ENCODE results near the gene SPATA21.
"Not testable (repeated sequence)": the region's sequence is repeated elsewhere in the genome, so short reads cannot be mapped to it uniquely, and the experiment has no call there.

Gene SPATA21

GRCh38 chr1:16376971-16377370, 60.3 kb downstream of the SPATA21 start:
- no peak for DNase-seq

GRCh38 chr1:16375521-16376340, 61.5 kb downstream of the SPATA21 start:
- DNase-seq, result no peak

DNA sequence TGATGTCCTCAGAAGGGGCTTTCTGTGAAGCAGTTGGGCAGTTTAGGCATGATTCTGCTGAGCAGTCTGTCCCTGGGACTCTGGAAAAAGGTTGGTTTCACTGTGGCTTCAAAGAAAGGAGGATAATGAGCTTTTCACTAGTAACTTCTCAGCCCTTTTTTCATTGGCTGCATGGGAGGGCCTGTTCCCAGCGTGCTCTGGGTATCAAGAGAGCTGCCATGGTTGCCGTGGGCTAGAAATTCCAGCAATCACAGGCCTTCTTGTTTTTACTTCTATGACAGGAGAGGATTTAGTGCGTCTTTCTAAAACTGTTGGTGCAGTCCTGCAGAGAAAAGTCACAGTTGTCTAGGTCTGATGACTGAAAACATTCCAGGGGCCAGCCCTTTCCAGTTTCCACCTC, 63.0 kb downstream of the SPATA21 start:
- DNase-seq, result no peak

- DNase-seq, result no peak
These were observed 64.5 kb downstream of the SPATA21 start for GRCh38 chr1:16372535-16373285.

GRCh38 chr1:16371725-16372124, 65.5 kb downstream of the SPATA21 start:
- DNase-seq, result no peak

GRCh38 chr1:16369821-16370220, 67.4 kb downstream of the SPATA21 start:
- DNase-seq, result no peak

GRCh38 chr1:16367968-16368890, 69.0 kb downstream of the SPATA21 start:
- DNase-seq, result no peak

DNA sequence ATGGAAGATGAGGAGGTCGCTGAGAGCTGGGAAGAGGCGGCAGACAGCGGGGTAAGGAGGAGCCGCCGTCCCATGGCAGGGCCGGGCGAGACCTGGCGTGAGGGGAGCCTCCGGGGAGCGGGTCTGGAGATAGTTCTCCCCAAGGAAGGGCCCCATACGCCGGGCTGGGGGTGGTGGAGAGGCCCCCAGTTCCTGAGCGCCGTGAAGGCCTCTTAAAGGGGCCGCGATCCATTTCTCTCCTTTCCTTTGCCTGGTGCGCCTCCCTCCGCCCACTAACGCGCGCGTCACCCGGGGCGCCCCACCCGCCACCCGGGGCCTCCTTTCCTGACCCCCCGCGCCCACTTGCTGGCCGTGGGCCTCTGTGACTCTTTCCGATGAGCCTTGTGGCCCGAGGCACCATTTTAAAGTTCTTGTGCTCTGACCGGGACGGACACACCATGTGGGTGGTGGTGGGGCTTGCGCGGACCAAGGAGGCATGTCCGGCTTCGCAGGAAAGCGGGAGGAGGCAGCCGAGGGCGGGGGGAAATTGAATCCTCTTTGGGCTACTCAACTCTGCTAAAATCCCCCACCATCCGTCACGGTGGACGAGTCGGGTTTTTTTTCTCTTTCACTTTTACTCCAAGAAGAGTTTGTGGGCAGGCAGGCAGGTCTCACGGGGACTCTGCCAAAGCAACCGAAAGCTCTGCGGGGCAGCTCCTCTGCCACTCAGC, 69.8 kb downstream of the SPATA21 start:
- DNase-seq, result peak; percentile 66 to 73 (median 70)

- peak; percentile 80 to 94 (median 88) for DNase-seq
These were observed 70.4 kb downstream of the SPATA21 start, which contains the start of gene SZRD1 for GRCh38 chr1:16366722-16367257. Gene SZRD1 (plus strand): TSS chr1:16367242. CDS start chr1:16367258, 16 bp downstream.

DNA sequence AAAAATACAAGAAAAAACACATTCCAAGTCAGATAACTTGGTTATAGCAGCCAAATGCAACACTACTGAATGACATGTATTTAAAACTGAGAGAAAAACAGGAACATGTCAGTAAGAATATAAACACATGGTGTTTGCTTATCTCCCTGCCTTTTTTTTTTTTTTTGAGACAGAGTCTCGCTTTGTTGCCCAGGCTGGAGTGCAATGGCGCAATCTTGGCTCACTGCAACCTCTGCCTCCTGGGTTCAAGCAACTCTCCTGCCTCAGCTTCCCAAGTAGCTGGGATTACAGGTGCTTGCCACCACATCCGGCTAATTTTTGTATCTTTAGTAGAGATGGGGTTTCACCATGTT, 72.1 kb downstream of the SPATA21 start:
- not testable (repeated sequence) for DNase-seq

GRCh38 chr1:16356867-16357266, 80.4 kb downstream of the SPATA21 start:
- DNase-seq, result no peak

DNA sequence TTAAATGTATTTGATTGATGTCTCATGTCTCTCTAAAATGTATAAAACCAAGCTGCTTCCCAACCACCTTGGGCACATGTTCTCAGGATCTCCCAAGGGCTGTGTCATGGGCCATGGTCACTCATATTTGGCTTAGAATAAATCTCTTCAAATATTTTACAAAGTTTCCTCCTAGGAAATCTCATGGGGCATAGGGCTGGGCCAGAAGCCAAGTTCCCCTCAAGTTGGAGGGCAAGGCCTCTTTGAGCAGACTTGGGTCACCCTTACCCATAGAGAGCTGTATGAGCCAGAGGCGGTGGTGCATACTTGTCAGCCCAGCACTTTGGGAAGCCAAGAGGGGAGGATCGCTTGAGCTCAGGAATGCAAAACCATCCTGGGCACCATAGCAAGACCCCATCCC, 82.6 kb downstream of the SPATA21 start:
- DNase-seq, result no peak

DNA sequence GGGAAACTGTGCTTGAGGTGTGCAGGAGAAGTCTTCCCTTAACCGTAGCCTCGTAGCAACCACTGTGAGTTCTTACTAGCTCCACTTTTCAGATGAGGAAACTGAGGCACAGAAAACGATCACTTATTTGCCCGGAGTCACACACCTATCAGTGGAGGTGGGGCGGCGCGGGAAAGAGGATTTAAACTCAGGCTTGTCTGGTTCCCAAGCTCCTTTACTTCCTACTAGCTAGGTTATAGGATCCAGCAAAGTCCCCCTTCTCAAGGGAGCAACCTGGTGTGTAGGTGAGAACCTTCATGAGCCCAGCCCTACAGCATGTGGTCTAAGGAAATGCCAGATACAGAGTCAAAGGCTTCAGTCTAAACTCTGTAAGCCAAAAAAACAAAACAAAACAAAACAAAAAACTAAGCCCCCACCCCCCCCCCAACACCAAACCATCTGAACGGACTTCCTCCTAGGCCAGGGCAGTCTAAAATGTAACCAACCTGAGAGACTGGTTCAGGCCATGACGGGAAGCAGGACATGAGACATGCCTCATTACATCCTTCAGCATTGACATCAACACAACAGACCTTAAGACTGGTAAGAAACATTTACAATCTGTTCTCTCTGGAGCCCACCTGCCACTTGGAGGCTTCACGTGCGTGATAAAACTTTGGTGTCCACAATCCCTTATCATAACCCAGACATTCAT, 84.2 kb downstream of the SPATA21 start:
- no peak for DNase-seq

DNA sequence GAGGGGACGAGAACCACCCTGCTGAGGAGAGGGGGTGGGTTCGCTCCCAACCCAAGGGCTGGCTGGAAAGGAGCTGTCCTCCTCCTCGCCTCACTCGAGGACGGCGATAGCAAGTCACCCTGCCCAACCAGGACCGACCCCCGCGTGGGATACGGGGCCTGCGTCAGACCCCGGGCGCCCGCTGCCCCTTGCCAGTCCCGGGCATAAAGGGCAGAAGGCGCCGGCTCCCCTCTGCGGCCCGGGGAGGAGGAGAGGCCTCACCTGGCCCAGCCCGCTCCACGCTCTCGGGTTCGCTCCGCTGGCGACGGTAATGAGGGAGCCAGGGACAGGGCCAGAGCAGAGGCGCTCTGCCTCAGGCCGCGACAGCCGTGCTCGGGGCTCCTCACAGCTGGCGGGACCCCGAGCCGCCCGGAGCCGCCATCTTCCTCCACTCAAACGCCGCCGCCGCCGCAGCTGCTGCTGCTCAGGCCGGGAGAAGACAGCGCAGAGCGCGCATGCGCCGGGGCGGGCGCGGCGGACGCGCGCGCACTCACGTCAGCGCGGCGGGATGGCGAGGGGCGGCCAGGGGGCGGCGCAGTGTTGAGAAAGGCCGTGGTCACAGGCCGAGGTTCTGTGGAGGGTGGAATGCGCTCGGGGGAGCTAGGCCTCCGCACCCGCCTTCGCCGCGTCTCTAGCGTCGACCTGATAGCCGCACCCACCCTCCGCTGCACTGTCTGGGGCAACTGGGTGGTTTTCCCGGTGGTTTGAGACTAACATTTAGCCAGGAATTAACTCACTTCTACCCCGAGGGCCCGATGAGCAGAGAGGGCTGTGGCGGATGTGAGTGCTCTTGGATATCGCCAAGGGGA, 85.0 kb downstream of the SPATA21 start, which contains the start of gene FBXO42:
Gene FBXO42, minus strand, starts transcription at position 487 of the 848 bp plus-strand sequence. CDS start 37,062 bp downstream, outside the sequence.
- peak; percentile 68 to 88 (median 76) for DNase-seq

DNA sequence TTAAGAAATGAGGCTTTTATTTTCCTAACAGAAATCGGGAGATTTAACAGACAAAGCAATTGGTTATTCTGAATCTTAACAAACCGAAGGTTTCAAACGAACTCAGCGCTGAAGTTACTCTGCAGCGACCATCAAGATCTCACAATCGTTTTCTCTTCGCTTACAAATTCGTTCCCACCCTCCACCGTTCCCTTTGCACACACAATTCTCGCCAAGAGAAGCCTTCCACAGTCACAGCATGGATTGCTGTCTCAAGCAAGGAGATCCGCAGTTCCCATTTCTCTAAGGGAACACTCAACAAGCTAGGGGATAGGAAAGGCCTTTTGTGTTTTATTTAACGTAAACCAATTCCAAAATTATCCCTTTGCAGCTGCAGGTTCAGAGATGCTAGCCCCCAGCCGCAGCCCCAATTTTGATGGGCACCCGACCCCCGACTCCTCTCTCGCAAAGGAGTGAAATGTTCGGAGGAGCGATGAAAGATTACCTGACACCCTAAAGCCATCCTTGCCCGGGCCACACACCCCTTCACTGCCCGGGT, 85.7 kb downstream of the SPATA21 start:
- DNase-seq, result no peak

DNA sequence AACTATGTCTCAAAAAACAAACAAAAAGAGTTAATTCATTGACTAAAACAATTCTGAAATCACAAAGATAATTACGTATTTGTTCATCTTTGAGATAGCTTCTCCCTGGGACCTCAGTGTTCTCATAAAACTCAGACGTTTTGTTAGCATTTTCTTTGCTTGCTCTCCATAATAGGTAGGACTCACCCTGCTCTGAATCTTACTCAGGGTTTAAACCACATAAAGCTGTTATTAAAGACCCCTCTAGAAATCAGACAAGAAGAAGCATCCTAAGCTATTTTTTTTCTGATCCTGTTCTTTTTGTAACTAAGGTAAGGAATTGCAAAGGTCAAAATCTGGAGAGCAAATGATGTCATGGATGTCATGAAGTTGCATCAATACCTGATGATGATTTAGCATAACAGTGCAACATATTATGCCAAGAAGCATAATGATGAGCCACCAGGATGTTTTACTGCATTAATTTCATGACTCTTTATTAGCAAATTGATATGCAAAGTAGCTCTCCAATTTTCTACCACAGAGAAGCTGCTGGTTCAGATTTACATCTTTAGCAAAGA, 87.3 kb downstream of the SPATA21 start:
- no peak for DNase-seq
